ENCODE results near the gene KCNQ1OT1.

The KCNQ1OT1 gene

DNA sequence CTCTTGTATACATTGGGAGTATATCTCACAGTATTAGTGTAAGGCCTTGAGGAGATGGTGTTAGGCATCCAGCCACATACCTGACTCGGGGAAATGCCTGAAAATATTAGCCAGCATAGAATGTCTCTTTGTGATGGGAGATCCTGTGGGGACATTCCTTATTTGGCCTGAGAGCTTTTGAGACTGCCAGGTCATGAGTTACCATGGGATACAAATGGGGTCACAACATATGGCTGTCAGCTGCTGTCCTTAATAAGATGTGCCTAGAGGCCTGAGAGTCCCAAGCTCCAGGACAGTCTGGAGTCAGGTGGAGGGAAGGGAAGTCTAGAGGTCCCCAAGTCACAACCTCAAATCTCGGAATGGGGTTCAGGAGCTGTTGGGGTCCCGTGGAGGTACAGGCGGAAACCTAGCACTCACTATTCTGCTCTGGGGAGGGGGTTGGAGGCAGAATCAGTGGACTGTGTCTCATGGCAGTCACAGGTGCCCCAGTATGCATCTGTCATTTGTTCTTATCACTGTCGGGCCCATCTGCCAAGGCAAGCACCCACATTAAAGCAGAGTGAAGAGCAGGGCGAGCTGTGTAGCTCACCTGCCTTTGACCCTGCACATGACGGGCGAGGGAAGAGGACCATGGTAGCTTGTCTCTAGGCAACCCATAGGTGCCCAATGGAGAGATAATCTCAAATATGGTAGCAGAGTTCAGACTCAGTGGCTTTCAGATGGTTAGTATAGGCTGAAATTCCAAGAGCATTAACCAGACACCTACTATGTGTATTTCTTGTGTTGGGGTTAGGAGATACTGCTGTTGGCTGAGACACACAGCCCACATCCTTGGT, 29.9 kb downstream of the KCNQ1OT1 start:
- DNase-seq (ENCODE audit: insufficient read length, low spot score) (no peak), FAIRE-seq (no peak)
- TF ChIP-seq, protein P1, sequence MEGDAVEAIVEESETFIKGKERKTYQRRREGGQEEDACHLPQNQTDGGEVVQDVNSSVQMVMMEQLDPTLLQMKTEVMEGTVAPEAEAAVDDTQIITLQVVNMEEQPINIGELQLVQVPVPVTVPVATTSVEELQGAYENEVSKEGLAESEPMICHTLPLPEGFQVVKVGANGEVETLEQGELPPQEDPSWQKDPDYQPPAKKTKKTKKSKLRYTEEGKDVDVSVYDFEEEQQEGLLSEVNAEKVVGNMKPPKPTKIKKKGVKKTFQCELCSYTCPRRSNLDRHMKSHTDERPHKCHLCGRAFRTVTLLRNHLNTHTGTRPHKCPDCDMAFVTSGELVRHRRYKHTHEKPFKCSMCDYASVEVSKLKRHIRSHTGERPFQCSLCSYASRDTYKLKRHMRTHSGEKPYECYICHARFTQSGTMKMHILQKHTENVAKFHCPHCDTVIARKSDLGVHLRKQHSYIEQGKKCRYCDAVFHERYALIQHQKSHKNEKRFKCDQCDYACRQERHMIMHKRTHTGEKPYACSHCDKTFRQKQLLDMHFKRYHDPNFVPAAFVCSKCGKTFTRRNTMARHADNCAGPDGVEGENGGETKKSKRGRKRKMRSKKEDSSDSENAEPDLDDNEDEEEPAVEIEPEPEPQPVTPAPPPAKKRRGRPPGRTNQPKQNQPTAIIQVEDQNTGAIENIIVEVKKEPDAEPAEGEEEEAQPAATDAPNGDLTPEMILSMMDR (IDR thresholded peaks at IDR 0.05; ENCODE audit: insufficient read depth, missing control alignments) = no peak

DNA sequence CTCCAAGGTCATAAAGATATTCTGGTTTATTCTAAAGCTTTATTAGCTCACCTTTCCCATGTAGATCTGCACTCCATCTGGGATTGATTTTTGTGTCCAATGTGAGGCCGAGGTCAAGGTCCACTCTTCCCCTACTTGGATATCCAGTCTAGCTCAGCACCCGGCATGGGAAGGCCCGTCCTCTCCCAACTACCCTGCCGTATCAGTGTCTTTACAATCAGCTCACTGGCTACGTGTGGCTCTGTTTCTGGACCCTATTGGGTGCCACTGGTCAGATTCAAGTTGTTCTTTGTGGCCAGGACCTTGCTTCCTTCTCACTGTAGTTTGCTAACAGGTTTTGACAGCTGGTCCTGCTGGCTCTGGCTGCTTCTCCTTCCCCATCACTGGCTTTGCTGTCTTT, 30.9 kb downstream of the KCNQ1OT1 start:
- TF ChIP-seq, protein P1 (IDR thresholded peaks at IDR 0.05; ENCODE audit: insufficient read depth, missing control alignments) = no peak
- DNase-seq (ENCODE audit: insufficient read length, low spot score) = no peak
- FAIRE-seq = no peak

DNA sequence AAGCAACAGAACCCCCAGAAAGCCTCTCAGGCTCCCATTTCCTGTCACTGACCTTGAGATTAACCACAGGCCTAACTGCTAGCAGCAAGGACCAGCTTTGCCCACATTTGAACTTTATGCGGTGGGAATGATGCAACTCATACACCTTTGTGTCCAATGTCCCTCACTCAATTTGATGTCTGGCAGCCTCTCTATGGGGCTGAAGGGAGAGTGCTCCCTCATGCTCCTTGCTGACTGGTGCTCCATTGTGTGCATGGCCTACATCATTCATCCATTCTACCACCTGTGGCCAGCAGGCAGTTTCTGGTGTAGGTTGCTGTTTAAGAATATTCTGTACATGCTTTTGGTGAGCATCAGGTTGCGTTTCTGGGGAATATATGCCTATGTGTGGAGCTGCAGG, 31.9 kb downstream of the KCNQ1OT1 start:
- TF ChIP-seq, protein P1 (IDR thresholded peaks at IDR 0.05; ENCODE audit: insufficient read depth, missing control alignments) = no peak
- FAIRE-seq (no peak), DNase-seq (ENCODE audit: insufficient read length, low spot score) (no peak)

DNA sequence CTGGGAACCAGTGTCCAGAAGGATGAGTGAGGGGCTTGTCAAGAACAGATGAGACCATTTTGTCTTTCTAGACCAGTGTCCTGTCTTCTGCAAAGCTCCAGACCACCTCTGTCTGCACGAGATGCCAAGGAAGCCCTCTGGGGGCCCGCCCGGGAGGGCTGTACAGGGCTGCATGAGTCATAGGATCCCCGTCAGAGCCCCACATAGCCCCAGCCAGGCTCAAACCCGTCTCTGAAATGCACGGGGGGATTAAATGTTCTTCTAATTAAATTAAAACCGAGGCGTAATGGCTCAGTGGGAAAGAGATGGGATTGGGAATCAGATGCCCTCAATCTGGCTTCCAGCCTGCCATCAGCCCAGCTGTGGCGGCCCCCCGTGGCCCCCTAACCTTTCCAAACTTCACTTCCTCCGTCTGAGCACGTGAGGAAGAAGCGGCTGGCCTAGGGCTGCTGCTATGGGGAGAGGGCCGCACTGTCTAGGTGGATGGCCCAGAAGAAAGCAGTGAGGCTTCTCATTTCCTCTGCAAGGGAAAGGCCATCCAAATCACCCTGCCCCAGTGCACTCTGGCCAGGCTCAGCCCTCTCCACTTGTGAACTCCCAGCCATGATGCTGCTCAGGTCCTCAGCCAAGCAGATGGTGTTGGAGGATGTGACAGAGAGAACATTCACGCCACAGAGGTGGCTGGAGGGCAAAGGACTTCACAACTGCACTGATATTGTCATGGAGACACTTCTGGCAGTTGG, 32.8 kb downstream of the KCNQ1OT1 start:
- DNase-seq (ENCODE audit: insufficient read length, low spot score) = no peak
- TF ChIP-seq, protein P1 (IDR thresholded peaks at IDR 0.05; ENCODE audit: insufficient read depth, missing control alignments) = no peak
- FAIRE-seq = no peak

DNA sequence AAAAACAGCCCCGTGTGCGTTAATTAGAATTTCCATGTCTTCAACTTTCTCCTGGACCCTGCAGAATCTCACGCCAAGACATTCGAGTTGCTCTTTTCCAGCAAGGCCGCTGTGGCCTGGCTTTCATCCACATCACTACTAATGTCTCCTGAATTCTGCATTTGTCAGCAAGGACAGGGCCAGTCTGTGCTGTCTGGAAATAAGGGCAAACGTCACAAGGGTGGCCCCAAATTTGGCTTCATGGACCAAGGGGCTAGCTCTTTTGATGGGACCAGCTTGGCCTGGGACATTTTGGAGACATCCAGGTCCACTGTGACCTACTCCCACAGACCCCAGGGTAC, 33.4 kb downstream of the KCNQ1OT1 start:
- no peak for DNase-seq (ENCODE audit: insufficient read length, low spot score)
- TF ChIP-seq, protein P1 (IDR thresholded peaks at IDR 0.05; ENCODE audit: insufficient read depth, missing control alignments) = no peak
- FAIRE-seq = no peak

DNA sequence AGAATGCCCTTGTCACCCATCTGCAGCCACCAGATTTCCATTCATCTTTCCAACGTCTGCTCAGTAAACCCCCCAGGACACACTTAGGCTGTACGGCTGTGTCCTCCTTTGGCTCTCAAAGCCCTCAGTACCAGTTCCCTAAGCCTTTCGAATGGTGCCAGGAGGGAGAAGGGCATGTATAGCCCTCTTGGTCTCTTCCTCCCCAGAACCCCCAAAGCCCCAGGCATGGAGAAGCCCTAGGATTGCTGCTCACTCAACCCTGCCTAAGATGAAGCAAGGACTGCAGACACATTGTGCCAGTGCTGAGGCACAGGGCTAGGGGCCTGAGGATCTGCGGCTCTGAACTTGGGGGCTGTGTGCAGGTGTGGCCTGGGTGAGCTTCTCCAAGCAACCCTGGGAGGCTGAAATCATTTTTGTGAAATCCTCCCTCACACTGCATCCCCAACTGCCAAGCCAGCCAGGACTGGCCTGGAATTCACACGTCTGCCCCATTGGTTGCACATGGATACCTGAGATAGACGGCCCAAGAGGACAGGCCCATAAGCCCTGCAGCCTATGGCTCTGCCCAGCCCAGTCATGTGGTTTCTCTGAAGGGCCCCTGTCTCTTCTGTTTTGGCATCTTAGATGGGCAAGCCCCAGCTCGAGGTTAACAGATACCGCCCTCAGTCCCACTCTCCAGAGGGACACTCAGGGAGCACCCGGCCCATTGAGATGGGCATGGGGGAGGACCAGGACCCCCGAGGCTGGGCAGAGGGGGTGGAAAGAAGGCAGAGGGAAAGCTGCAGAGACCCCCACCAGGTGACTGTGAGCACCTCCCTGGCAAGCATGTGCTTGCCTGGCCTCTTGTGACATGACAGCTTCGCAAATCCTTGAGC, 34.0 kb downstream of the KCNQ1OT1 start:
- TF ChIP-seq, protein P1 (IDR thresholded peaks at IDR 0.05; ENCODE audit: insufficient read depth, missing control alignments) = no peak
- FAIRE-seq (no peak), DNase-seq (ENCODE audit: insufficient read length, low spot score) (no peak)
